ENCODE measurements around the gene NANS. TPM values are rescaled to one million over a fixed set of nuclear protein-coding genes. Genes with fewer than 3 reads are reported as not detected.

NANS gene
- total and polyA plus RNA-seq, 4 donors: 39.2 to 57.1 (median 44.0) TPM

Other genes with a start within 250 kb of the NANS start
- gene FOXE1, start 203.5 kb upstream of the NANS start, total RNA-seq: not detected
- gene FOXE1, start 203.5 kb upstream of the NANS start, polyA plus RNA-seq: not detected
- 10 to 100 TPM in 1 of 2 donors, 1 to 10 TPM in 1; 9.6 to 10.7 TPM for gene TRMO, start 134.2 kb upstream of the NANS start, total RNA-seq
- gene TRMO, start 134.2 kb upstream of the NANS start, polyA plus RNA-seq: 1 to 10 TPM; 5.5 to 7.5 TPM
- gene HEMGN, start 118.6 kb upstream of the NANS start, total RNA-seq: under 1 TPM in 1 of 2 donors, not detected in 1; 0.93 TPM
- gene HEMGN, start 118.6 kb upstream of the NANS start, polyA plus RNA-seq: not detected
- gene ANP32B, start 73.4 kb upstream of the NANS start, total RNA-seq: 100 to 1,000 TPM in 1 of 2 donors, 10 to 100 TPM in 1; 98.6 to 111 TPM
- gene ANP32B, start 73.4 kb upstream of the NANS start, polyA plus RNA-seq: 100 to 1,000 TPM; 132 to 350 TPM
- gene TRIM14, start 62.5 kb downstream of the NANS start, total RNA-seq: 10 to 100 TPM in 1 of 2 donors, 1 to 10 TPM in 1; 8.5 to 17.6 TPM
- 1 to 10 TPM; 1.5 to 5.6 TPM for gene TRIM14, start 62.5 kb downstream of the NANS start, polyA plus RNA-seq
- 1 to 10 TPM; 1.6 to 3.7 TPM for gene CORO2A, start 135.9 kb downstream of the NANS start, total RNA-seq
- 1 to 10 TPM in 1 of 2 donors, under 1 TPM in 1; 0.31 to 8.3 TPM for gene CORO2A, start 135.9 kb downstream of the NANS start, polyA plus RNA-seq
- 10 to 100 TPM in 1 of 2 donors, 1 to 10 TPM in 1; 9.7 to 12.4 TPM for gene TBC1D2, start 198.9 kb downstream of the NANS start, total RNA-seq
- 1 to 10 TPM; 6.0 to 7.0 TPM for gene TBC1D2, start 198.9 kb downstream of the NANS start, polyA plus RNA-seq

Data from aorta (tissue), 4 donors.